Left colon (tissue), 2 donors: ENCODE measurements around the gene AHDC1. TPM values are rescaled to one million over a fixed set of nuclear protein-coding genes. Genes with fewer than 3 reads are reported as not detected.
A peak's percentile ranks its signal among the peaks of the same experiment; 100 is the strongest.

Experiments used
- ATAC-seq: fragments of 200-7000 bp; cut with Tn5 transposase; one replicate; pipeline ENCODE4 v1.9.1; 2020; ENCODE audit warnings: mild to moderate bottlenecking, moderate library complexity
- DNase-seq, 2 donors: peaks; one replicate each; pipeline ENCODE4 v3.0.0-alpha.2; 2020
- intact Hi-C, 2 donors: fragments of 100-400 bp; cut with DNase I in 1 of 2; cut with micrococcal nuclease in 1 of 2; formaldehyde crosslinking; loops; one replicate each; pipeline versions ENCODE4 v1.11.2 to v1.14.0; 2022; cut with DNase I, micrococcal nuclease
- total RNA-seq, 2 donors: library from RNA; stranded (reverse); fragmentation: NEBNext Ultra II Directional; extraction: Animal tissue kit (Norgen Biotek cat#: 25700); gene quantifications; one replicate each; pipeline ENCODE4 v1.2.1, GENCODE V29; 2021
- donor health status: DM: no; HTN: no; CAD: no.
- donor health status: DM: yes; HTN: yes; CAD: no.

The AHDC1 gene
- total RNA-seq, 2 donors from 2014 or later = 21.5 to 25.2 TPM

GRCh38 chr1:27592232-27592930 is 11.6 kb downstream of the AHDC1 start:
- DNase-seq (no peak), ATAC-seq (no peak)
- intact Hi-C loops = no loop called here

GRCh38 chr1:27591622-27592021 is 12.3 kb downstream of the AHDC1 start:
- DNase-seq = no peak
- peak; percentile 1 for ATAC-seq
- intact Hi-C loops = no loop called here

GRCh38 chr1:27590917-27591508 is 12.9 kb downstream of the AHDC1 start:
- peak; percentile 95 for ATAC-seq
- DNase-seq = peak; percentile 68 to 75

GRCh38 chr1:27589841-27590426 is 14.0 kb downstream of the AHDC1 start:
- intact Hi-C loops = no loop called here
- ATAC-seq = peak; percentile 8
- DNase-seq = no peak

More at GRCh38 chr1:27590917-27591508, 12.9 kb downstream of the AHDC1 start:
- intact Hi-C loops = no loop called here

- intact Hi-C loops = no loop called here
- ATAC-seq = no peak
- no peak for DNase-seq
Measured at GRCh38 chr1:27589441-27589840, 14.5 kb downstream of the AHDC1 start.

- no peak for DNase-seq
- no peak for ATAC-seq
- intact Hi-C loops = no loop called here
Measured at GRCh38 chr1:27588256-27589232, 15.4 kb downstream of the AHDC1 start.

GRCh38 chr1:27585684-27586083 is 18.3 kb downstream of the AHDC1 start:
- ATAC-seq (no peak), DNase-seq (no peak)
- intact Hi-C loops = no loop called here

GRCh38 chr1:27584453-27584852 is 19.5 kb downstream of the AHDC1 start:
- ATAC-seq (no peak), DNase-seq (no peak)
- intact Hi-C loops = no loop called here

GRCh38 chr1:27583479-27583878 is 20.5 kb downstream of the AHDC1 start:
- ATAC-seq (no peak), DNase-seq (no peak)
- intact Hi-C loops = no loop called here

- DNase-seq = no peak
- ATAC-seq = no peak
Measured at GRCh38 chr1:27581823-27582243, 22.1 kb downstream of the AHDC1 start.

GRCh38 chr1:27577504-27578188 is 26.3 kb downstream of the AHDC1 start:
- ATAC-seq (no peak), DNase-seq (no peak)
- intact Hi-C loops = no loop called here

More at GRCh38 chr1:27581823-27582243, 22.1 kb downstream of the AHDC1 start:
- intact Hi-C loops = no loop called here

- ATAC-seq (no peak), DNase-seq (no peak)
- intact Hi-C loops = no loop called here
Measured at GRCh38 chr1:27576806-27577227, 27.1 kb downstream of the AHDC1 start.

GRCh38 chr1:27575840-27576331 is 28.1 kb downstream of the AHDC1 start:
- DNase-seq = peak; percentile 70 to 73
- intact Hi-C loops = no loop called here

GRCh38 chr1:27574871-27575831 is 28.8 kb downstream of the AHDC1 start:
- intact Hi-C loops = no loop called here
- DNase-seq = peak; percentile 69 to 75
- ATAC-seq = peak; percentile 59

More at GRCh38 chr1:27575840-27576331, 28.1 kb downstream of the AHDC1 start:
- ATAC-seq = peak; percentile 60

GRCh38 chr1:27574001-27574781 is 29.8 kb downstream of the AHDC1 start:
- ATAC-seq = peak; percentile 26
- intact Hi-C loops = no loop called here
- no peak for DNase-seq

- intact Hi-C loops = no loop called here
- ATAC-seq = no peak
- no peak for DNase-seq
Measured at GRCh38 chr1:27572679-27573426, 31.1 kb downstream of the AHDC1 start.
